ENCODE results near the gene FGF11.

DNA sequence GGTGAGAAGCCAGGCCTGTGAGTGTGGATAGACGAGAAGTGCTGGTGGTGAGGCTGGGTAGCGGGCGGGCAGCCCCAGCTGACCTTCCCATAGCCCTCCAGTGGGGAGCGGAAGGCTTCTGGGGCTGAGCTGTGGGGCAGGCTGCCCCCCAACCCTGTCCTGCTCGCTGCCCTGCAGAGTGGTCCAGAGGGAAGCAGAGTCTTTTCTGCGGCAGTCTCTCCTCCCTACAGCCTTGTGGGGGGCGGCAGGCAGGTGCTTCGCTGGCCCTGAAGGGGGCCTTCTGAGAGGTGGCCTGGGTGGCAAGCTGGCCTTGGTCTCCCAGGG, 27.9 kb upstream of the FGF11 start:
- TF ChIP-seq, protein P1, sequence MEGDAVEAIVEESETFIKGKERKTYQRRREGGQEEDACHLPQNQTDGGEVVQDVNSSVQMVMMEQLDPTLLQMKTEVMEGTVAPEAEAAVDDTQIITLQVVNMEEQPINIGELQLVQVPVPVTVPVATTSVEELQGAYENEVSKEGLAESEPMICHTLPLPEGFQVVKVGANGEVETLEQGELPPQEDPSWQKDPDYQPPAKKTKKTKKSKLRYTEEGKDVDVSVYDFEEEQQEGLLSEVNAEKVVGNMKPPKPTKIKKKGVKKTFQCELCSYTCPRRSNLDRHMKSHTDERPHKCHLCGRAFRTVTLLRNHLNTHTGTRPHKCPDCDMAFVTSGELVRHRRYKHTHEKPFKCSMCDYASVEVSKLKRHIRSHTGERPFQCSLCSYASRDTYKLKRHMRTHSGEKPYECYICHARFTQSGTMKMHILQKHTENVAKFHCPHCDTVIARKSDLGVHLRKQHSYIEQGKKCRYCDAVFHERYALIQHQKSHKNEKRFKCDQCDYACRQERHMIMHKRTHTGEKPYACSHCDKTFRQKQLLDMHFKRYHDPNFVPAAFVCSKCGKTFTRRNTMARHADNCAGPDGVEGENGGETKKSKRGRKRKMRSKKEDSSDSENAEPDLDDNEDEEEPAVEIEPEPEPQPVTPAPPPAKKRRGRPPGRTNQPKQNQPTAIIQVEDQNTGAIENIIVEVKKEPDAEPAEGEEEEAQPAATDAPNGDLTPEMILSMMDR (IDR thresholded peaks at IDR 0.05): no peak
- TF ChIP-seq EP300 (IDR thresholded peaks at IDR 0.05): no peak
- TF ChIP-seq POLR2A (IDR thresholded peaks at IDR 0.05): no peak

Measured in ovary (tissue), 3 donors.